PC-3 (cell line): ENCODE results near the gene MAD1L1. TPM values are rescaled to one million over a fixed set of nuclear protein-coding genes. Genes with fewer than 3 reads are reported as not detected.
"Not testable (repeated sequence)": the region's sequence is repeated elsewhere in the genome, so short reads cannot be mapped to it uniquely, and the experiment has no call there.

Experiments used
- ATAC-seq: fragments of 200-7000 bp; cut with Tn5 transposase; 2 replicates; pipeline ENCODE4 v1.9.1; 2020; ENCODE audit warnings: mild to moderate bottlenecking, moderate library complexity
- BruUV-seq: library from RNA; stranded (reverse); fragments of 400-500 nt; replicated peaks from 2 replicates; lab custom pipeline; 2021; lab: Mats Ljungman, UMichigan
- CTCF ChIA-PET: fragments of 300-600 bp; sonication (Branson Sonifier 250); formaldehyde crosslinking; loops from one replicate; lab custom pipeline; 2022; ENCODE audit warnings: antibody characterized with exemption; lab: Charles Lee
- POLR2A ChIA-PET: fragments of 300-600 bp; sonication (Branson Sonifier 250); formaldehyde crosslinking; loops from one replicate; lab custom pipeline; 2022; ENCODE audit warnings: antibody characterized with exemption; ENCODE audit not compliant: unreplicated experiment; lab: Charles Lee
- DNase-seq: peaks from one replicate; pipeline ENCODE4 v3.0.0-alpha.2; 2015
- H2AFZ ChIP-seq: fragments of 300-600 bp; sonication (generic); 2 replicates; pipeline ENCODE4 v1.6.0; 2016; ENCODE audit warnings: antibody characterized with exemption, low read length
- H3F3A ChIP-seq: fragments of 300-600 bp; sonication (generic); one replicate; pipeline ENCODE4 v1.6.0; 2017; ENCODE audit warnings: antibody characterized with exemption, low read length, control low read depth, mild to moderate bottlenecking; ENCODE audit not compliant: unreplicated experiment
- H3K27ac ChIP-seq: fragments of 300-600 bp; sonication (generic); 2 replicates; pipeline ENCODE4 v1.5.1; 2016; ENCODE audit warnings: mild to moderate bottlenecking, low read length
- H3K27me3 ChIP-seq: fragments of 300-600 bp; sonication (generic); 2 replicates; pipeline ENCODE4 v1.6.1; 2016; ENCODE audit warnings: low read length, mixed read lengths
- H3K36me3 ChIP-seq: fragments of 300-600 bp; sonication (generic); 2 replicates; pipeline ENCODE4 v1.6.1; 2016; ENCODE audit warnings: low read depth, mixed run types, low read length, mixed read lengths
- H3K4me1 ChIP-seq: fragments of 300-600 bp; sonication (generic); 2 replicates; pipeline ENCODE4 v1.5.1; 2016; ENCODE audit warnings: low read length; ENCODE audit not compliant: insufficient read depth
- H3K4me2 ChIP-seq: fragments of 300-600 bp; sonication (generic); 2 replicates; pipeline ENCODE4 v1.6.0; 2016; ENCODE audit warnings: low read length
- H3K4me3 ChIP-seq: fragments of 300-600 bp; sonication (generic); 2 replicates; pipeline ENCODE4 v1.5.1; 2016; ENCODE audit warnings: mild to moderate bottlenecking, low read length, mixed read lengths
- H3K79me2 ChIP-seq: fragments of 300-600 bp; sonication (generic); 2 replicates; pipeline ENCODE4 v1.6.1; 2017; ENCODE audit warnings: low read length, mixed read lengths
- H3K9ac ChIP-seq: fragments of 300-600 bp; sonication (generic); 2 replicates; pipeline ENCODE4 v1.6.0; 2016; ENCODE audit warnings: mild to moderate bottlenecking, low read length
- H3K9me2 ChIP-seq: fragments of 300-600 bp; sonication (generic); replicated peaks from 2 replicates; pipeline ENCODE4 v1.6.1; 2016; ENCODE audit warnings: mixed run types, low read length, mixed read lengths
- H3K9me3 ChIP-seq: fragments of 300-600 bp; sonication (generic); 2 replicates; pipeline ENCODE4 v1.6.1; 2016; ENCODE audit warnings: low read length, mixed read lengths
- H4K20me1 ChIP-seq: fragments of 300-600 bp; sonication (generic); 2 replicates; pipeline ENCODE4 v1.6.1; 2016; ENCODE audit warnings: low read length, mixed read lengths
- CTCF ChIP-seq: fragments of 300-600 bp; sonication (generic); conservative IDR thresholded peaks from 2 replicates; pipeline ENCODE4 v1.5.1; 2017; ENCODE audit warnings: antibody characterized with exemption, low read depth, mild to moderate bottlenecking, low read length
- EZH2 ChIP-seq: fragments of 300-600 bp; sonication (generic); IDR thresholded peaks from one replicate; pipeline ENCODE4 v1.6.1; 2017; ENCODE audit warnings: antibody characterized with exemption, mild to moderate bottlenecking, low read length; ENCODE audit not compliant: unreplicated experiment
- EZH2phosphoT487 ChIP-seq: fragments of 300-600 bp; sonication (generic); IDR thresholded peaks from 2 replicates; pipeline ENCODE4 v1.6.1; 2018; ENCODE audit warnings: mild to moderate bottlenecking, antibody characterized with exemption, low read length, borderline replicate concordance
- intact Hi-C: fragments of 100-400 bp; cut with micrococcal nuclease; formaldehyde crosslinking; loops from 2 replicates; pipeline ENCODE4 v1.9.0; 2023
- total RNA-seq: library from RNA; depleted of rRNA; stranded (reverse); fragments of >200 nt; gene quantifications from 2 replicates; pipeline ENCODE4 v1.2.3, GENCODE V29; 2014

Gene MAD1L1
- total RNA-seq, 1 experiment from 2014 or later = 88.4 TPM

GRCh38 chr7:1883031-1883761 is 349.5 kb downstream of the MAD1L1 start:
- Histone ChIP-seq H3K9me2 (no peaks in the 10 kb centered on the region), H3K79me2 (no peaks in the 10 kb centered on the region), H3K9ac (0 out of 2 replicates have a peak overlapping the region, but pooled peaks have one; percentile 32), H3K9me3 (no peaks in the 10 kb centered on the region), H3K4me3 (no peak overlapping the region), H3F3A (no peaks in the 10 kb centered on the region), H3K4me1 (peaks cover 19% of the 10 kb centered on the region), H3K36me3 (peaks cover 7% of the 10 kb centered on the region; the same call in 1 of the 2 replicates), H2AFZ (no peak overlapping the region; the same call in 1 of the 2 replicates), H3K27ac (peak overlapping the region; percentile 72), H3K4me2 (peak overlapping the region; percentile 16), H3K27me3 (no peaks in the 10 kb centered on the region), H4K20me1 (no peaks in the 10 kb centered on the region)
- no peak for TF ChIP-seq EZH2
- TF ChIP-seq EZH2phosphoT487 = no peak
- TF ChIP-seq CTCF = no peak
- intact Hi-C loops = no loop called here
- ChIA-PET POLR2A (interaction anchor here (0.5 to 0.6 kb wide), 3 partner anchors 135 to 328 kb away, joined by 5 to 12 read pairs (median 12); no protein-coding TSS in a partner anchor), CTCF (interaction anchor here (0.5 to 0.8 kb wide), 2 partner anchors 219 to 465 kb away, joined by 4 read pairs; no protein-coding TSS in a partner anchor)
- DNase-seq (peak; percentile 88), ATAC-seq (peak; percentile 86)
- no TSS peak for BruUV-seq

GRCh38 chr7:1882451-1882850 is 350.3 kb downstream of the MAD1L1 start:
- Histone ChIP-seq H3K9me2 (no peaks in the 10 kb centered on the region), H3K9me3 (no peaks in the 10 kb centered on the region), H3K4me3 (no peak overlapping the region), H3F3A (no peaks in the 10 kb centered on the region), H3K9ac (0 out of 2 replicates have a peak overlapping the region, but pooled peaks have one; percentile 32), H3K27me3 (no peaks in the 10 kb centered on the region), H4K20me1 (no peaks in the 10 kb centered on the region), H3K4me2 (peak overlapping the region; percentile 16), H3K36me3 (no peaks in the 10 kb centered on the region; the same call in 1 of the 2 replicates), H3K27ac (peak overlapping the region; percentile 72), H2AFZ (no peak overlapping the region), H3K4me1 (peaks cover 19% of the 10 kb centered on the region), H3K79me2 (no peaks in the 10 kb centered on the region)
- no peak for TF ChIP-seq EZH2phosphoT487
- no peak for TF ChIP-seq EZH2
- no peak for TF ChIP-seq CTCF
- DNase-seq = no peak
- intact Hi-C loops = no loop called here
- no peak for ATAC-seq
- ChIA-PET POLR2A (interaction anchor here (0.6 kb wide), 2 partner anchors 136 to 327 kb away, joined by 12 read pairs; no protein-coding TSS in a partner anchor), CTCF (no interaction called here)
- no TSS peak for BruUV-seq

GRCh38 chr7:1881946-1882345 is 350.8 kb downstream of the MAD1L1 start:
- Histone ChIP-seq H3F3A (no peaks in the 10 kb centered on the region), H3K27ac (no peak overlapping the region), H4K20me1 (no peaks in the 10 kb centered on the region), H3K79me2 (no peaks in the 10 kb centered on the region), H2AFZ (no peak overlapping the region), H3K9ac (no peak overlapping the region), H3K27me3 (no peaks in the 10 kb centered on the region), H3K9me2 (no peaks in the 10 kb centered on the region), H3K9me3 (no peaks in the 10 kb centered on the region), H3K4me3 (no peak overlapping the region), H3K4me2 (no peak overlapping the region), H3K4me1 (peaks cover 19% of the 10 kb centered on the region), H3K36me3 (no peaks in the 10 kb centered on the region; the same call in 1 of the 2 replicates)
- no TSS peak for BruUV-seq
- TF ChIP-seq CTCF = no peak
- TF ChIP-seq EZH2 = no peak
- TF ChIP-seq EZH2phosphoT487 = no peak
- intact Hi-C loops = no loop called here
- POLR2A ChIA-PET = no interaction called here
- CTCF ChIA-PET = no interaction called here
- ATAC-seq = no peak
- no peak for DNase-seq

- BruUV-seq, intact Hi-C loops, H3F3A ChIP-seq: not testable (repeated sequence)
Measured at GRCh38 chr7:1876641-1877040, 356.1 kb downstream of the MAD1L1 start.

More at GRCh38 chr7:1876641-1877040, 356.1 kb downstream of the MAD1L1 start:
- H3K4me3 ChIP-seq, POLR2A ChIA-PET, DNase-seq, H3K9ac ChIP-seq, ATAC-seq, H4K20me1 ChIP-seq, H3K4me1 ChIP-seq, H3K27ac ChIP-seq, H3K27me3 ChIP-seq, H3K36me3 ChIP-seq, H2AFZ ChIP-seq, CTCF ChIA-PET, H3K4me2 ChIP-seq, H3K9me3 ChIP-seq, H3K79me2 ChIP-seq, H3K9me2 ChIP-seq: not testable (repeated sequence)
